GM23338 (cell line): ENCODE measurements around the gene LMLN.

Experiments used
- CREB1 ChIP-seq: fragments of 250-450 bp; sonication (Bioruptor Pico); IDR thresholded peaks from 2 replicates; pipeline ENCODE4 v1.5.0; 2020; ENCODE audit warnings: low read depth, mild to moderate bottlenecking, moderate library complexity
- CTCF ChIP-seq, 2 experiments: fragments of 200-600 bp in 1 of 2; sonication (generic) in 1 of 2; conservative IDR thresholded peaks; 2 replicates each; pipeline versions ENCODE4 v1.5.1 to v1.6.1; 2016 to 2017; ENCODE audit warnings: antibody characterized with exemption in 2 of 2, low read depth in 2 of 2, mild to moderate bottlenecking in 2 of 2, moderate library complexity in 1 of 2
- ETS1 ChIP-seq: IDR thresholded peaks from 2 replicates; pipeline ENCODE4 v1.6.1; 2016; ENCODE audit warnings: antibody characterized with exemption
- EZH2 ChIP-seq: fragments of 200-600 bp; sonication (generic); IDR thresholded peaks from one replicate; pipeline ENCODE4 v1.8.0; 2017; ENCODE audit warnings: antibody characterized with exemption, mild to moderate bottlenecking, low read depth; ENCODE audit not compliant: unreplicated experiment
- JUNB ChIP-seq: IDR thresholded peaks from one replicate; pipeline ENCODE4 v1.6.1; 2016; ENCODE audit warnings: antibody characterized with exemption; ENCODE audit not compliant: unreplicated experiment
- POLR2AphosphoS5 ChIP-seq: IDR thresholded peaks from 2 replicates; pipeline ENCODE4 v1.6.1; 2016; ENCODE audit warnings: antibody characterized with exemption, low read depth
- STAT1 ChIP-seq: IDR thresholded peaks from one replicate; pipeline ENCODE4 v1.6.1; 2016; ENCODE audit warnings: antibody characterized with exemption; ENCODE audit not compliant: unreplicated experiment
- ZNF114 ChIP-seq: fragments of 250-450 bp; sonication (Bioruptor Pico); IDR thresholded peaks from 2 replicates; pipeline ENCODE4 v1.5.0; 2020; ENCODE audit warnings: mild to moderate bottlenecking, moderate library complexity
- ZNF331 ChIP-seq: fragments of 250-450 bp; sonication (Bioruptor Pico); IDR thresholded peaks from 2 replicates; pipeline ENCODE4 v1.5.0; 2020; ENCODE audit warnings: low read depth, mild to moderate bottlenecking, moderate library complexity
- TF ChIP-seq, protein P1 (sequence below): fragments of 250-450 bp; sonication (Bioruptor Pico); IDR thresholded peaks from 2 replicates; pipeline ENCODE4 v1.5.0; 2020; ENCODE audit warnings: mild to moderate bottlenecking, moderate library complexity
- TF ChIP-seq, protein P2 (sequence below): IDR thresholded peaks from one replicate; pipeline ENCODE4 v1.6.1; 2018; ENCODE audit warnings: antibody characterized with exemption; ENCODE audit not compliant: unreplicated experiment

- TF ChIP-seq CTCF (conservative IDR thresholded peaks at IDR 0.05; ENCODE audit: low read depth in 2 of 2) (no peak), POLR2AphosphoS5 (no peak), EZH2 (no peak), STAT1 (no peak), CREB1 (CRISPR knock-in tag) (no peak), ETS1 (no peak), ZNF114 (no peak), JUNB (no peak), ZNF331 (CRISPR knock-in tag) (no peak)
- TF ChIP-seq, protein P1, sequence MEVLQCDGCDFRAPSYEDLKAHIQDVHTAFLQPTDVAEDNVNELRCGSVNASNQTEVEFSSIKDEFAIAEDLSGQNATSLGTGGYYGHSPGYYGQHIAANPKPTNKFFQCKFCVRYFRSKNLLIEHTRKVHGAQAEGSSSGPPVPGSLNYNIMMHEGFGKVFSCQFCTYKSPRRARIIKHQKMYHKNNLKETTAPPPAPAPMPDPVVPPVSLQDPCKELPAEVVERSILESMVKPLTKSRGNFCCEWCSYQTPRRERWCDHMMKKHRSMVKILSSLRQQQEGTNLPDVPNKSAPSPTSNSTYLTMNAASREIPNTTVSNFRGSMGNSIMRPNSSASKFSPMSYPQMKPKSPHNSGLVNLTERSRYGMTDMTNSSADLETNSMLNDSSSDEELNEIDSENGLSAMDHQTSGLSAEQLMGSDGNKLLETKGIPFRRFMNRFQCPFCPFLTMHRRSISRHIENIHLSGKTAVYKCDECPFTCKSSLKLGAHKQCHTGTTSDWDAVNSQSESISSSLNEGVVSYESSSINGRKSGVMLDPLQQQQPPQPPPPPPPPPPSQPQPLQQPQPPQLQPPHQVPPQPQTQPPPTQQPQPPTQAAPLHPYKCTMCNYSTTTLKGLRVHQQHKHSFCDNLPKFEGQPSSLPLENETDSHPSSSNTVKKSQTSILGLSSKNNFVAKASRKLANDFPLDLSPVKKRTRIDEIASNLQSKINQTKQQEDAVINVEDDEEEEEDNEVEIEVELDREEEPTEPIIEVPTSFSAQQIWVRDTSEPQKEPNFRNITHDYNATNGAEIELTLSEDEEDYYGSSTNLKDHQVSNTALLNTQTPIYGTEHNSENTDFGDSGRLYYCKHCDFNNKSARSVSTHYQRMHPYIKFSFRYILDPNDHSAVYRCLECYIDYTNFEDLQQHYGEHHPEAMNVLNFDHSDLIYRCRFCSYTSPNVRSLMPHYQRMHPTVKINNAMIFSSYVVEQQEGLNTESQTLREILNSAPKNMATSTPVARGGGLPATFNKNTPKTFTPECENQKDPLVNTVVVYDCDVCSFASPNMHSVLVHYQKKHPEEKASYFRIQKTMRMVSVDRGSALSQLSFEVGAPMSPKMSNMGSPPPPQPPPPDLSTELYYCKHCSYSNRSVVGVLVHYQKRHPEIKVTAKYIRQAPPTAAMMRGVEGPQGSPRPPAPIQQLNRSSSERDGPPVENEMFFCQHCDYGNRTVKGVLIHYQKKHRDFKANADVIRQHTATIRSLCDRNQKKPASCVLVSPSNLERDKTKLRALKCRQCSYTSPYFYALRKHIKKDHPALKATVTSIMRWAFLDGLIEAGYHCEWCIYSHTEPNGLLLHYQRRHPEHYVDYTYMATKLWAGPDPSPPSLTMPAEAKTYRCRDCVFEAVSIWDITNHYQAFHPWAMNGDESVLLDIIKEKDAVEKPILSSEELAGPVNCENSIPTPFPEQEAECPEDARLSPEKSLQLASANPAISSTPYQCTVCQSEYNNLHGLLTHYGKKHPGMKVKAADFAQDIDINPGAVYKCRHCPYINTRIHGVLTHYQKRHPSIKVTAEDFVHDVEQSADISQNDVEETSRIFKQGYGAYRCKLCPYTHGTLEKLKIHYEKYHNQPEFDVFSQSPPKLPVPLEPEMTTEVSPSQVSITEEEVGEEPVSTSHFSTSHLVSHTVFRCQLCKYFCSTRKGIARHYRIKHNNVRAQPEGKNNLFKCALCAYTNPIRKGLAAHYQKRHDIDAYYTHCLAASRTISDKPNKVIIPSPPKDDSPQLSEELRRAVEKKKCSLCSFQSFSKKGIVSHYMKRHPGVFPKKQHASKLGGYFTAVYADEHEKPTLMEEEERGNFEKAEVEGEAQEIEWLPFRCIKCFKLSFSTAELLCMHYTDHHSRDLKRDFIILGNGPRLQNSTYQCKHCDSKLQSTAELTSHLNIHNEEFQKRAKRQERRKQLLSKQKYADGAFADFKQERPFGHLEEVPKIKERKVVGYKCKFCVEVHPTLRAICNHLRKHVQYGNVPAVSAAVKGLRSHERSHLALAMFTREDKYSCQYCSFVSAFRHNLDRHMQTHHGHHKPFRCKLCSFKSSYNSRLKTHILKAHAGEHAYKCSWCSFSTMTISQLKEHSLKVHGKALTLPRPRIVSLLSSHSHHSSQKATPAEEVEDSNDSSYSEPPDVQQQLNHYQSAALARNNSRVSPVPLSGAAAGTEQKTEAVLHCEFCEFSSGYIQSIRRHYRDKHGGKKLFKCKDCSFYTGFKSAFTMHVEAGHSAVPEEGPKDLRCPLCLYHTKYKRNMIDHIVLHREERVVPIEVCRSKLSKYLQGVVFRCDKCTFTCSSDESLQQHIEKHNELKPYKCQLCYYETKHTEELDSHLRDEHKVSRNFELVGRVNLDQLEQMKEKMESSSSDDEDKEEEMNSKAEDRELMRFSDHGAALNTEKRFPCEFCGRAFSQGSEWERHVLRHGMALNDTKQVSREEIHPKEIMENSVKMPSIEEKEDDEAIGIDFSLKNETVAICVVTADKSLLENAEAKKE (CRISPR knock-in tag) = no peak
- TF ChIP-seq, protein P2, sequence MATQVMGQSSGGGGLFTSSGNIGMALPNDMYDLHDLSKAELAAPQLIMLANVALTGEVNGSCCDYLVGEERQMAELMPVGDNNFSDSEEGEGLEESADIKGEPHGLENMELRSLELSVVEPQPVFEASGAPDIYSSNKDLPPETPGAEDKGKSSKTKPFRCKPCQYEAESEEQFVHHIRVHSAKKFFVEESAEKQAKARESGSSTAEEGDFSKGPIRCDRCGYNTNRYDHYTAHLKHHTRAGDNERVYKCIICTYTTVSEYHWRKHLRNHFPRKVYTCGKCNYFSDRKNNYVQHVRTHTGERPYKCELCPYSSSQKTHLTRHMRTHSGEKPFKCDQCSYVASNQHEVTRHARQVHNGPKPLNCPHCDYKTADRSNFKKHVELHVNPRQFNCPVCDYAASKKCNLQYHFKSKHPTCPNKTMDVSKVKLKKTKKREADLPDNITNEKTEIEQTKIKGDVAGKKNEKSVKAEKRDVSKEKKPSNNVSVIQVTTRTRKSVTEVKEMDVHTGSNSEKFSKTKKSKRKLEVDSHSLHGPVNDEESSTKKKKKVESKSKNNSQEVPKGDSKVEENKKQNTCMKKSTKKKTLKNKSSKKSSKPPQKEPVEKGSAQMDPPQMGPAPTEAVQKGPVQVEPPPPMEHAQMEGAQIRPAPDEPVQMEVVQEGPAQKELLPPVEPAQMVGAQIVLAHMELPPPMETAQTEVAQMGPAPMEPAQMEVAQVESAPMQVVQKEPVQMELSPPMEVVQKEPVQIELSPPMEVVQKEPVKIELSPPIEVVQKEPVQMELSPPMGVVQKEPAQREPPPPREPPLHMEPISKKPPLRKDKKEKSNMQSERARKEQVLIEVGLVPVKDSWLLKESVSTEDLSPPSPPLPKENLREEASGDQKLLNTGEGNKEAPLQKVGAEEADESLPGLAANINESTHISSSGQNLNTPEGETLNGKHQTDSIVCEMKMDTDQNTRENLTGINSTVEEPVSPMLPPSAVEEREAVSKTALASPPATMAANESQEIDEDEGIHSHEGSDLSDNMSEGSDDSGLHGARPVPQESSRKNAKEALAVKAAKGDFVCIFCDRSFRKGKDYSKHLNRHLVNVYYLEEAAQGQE = no peak
These were observed 70.1 kb downstream of the LMLN start for GRCh38 chr3:198030125-198030524.
